ENCODE data around the gene MED12L.

- TF ChIP-seq CTCF (IDR thresholded peaks at IDR 0.05) = no peak
- TF ChIP-seq MXI1 (IDR thresholded peaks at IDR 0.05; ENCODE audit: low read depth, low read length) = no peak
- TF ChIP-seq USF2 (IDR thresholded peaks at IDR 0.05; ENCODE audit: borderline replicate concordance, low read depth, low read length) = no peak
Observed at GRCh38 chr3:151430821-151431484, 345.5 kb downstream of the MED12L start.

Data from SK-N-SH (cell line).